ENCODE measurements around the gene PDZD2.

The PDZD2 gene

GRCh38 chr5:31944684-31945445, 305.9 kb downstream of the PDZD2 start:
- DNase-seq (ENCODE audit: low read depth), result no peak

GRCh38 chr5:31948006-31948405, 309.1 kb downstream of the PDZD2 start:
- DNase-seq (ENCODE audit: low read depth), result peak; percentile 91
- TF ChIP-seq CTCF (IDR thresholded peaks at IDR 0.05; ENCODE audit: insufficient read depth, low read depth, low read length, missing control alignments), result no peak
- H3K4me3 ChIP-seq (ENCODE audit: low read length), result no peak overlapping the region

More at GRCh38 chr5:31944684-31945445, 305.9 kb downstream of the PDZD2 start:
- no peak overlapping the region for H3K4me3 ChIP-seq (ENCODE audit: low read length)
- TF ChIP-seq CTCF (IDR thresholded peaks at IDR 0.05; ENCODE audit: insufficient read depth, low read depth, low read length, missing control alignments), result no peak

- no peak for DNase-seq (ENCODE audit: low read depth)
- no peak overlapping the region for H3K4me3 ChIP-seq (ENCODE audit: low read length)
- no peak for TF ChIP-seq CTCF (IDR thresholded peaks at IDR 0.05; ENCODE audit: insufficient read depth, low read depth, low read length, missing control alignments)
Measured at GRCh38 chr5:31952067-31952466, 313.1 kb downstream of the PDZD2 start.

- TF ChIP-seq CTCF (IDR thresholded peaks at IDR 0.05; ENCODE audit: insufficient read depth, low read depth, low read length, missing control alignments), result no peak
- H3K4me3 ChIP-seq (ENCODE audit: low read length), result no peak overlapping the region
- DNase-seq (ENCODE audit: low read depth), result no peak
Measured at GRCh38 chr5:31954091-31954490, 315.2 kb downstream of the PDZD2 start.

GRCh38 chr5:31957151-31957550, 318.2 kb downstream of the PDZD2 start:
- TF ChIP-seq CTCF (IDR thresholded peaks at IDR 0.05; ENCODE audit: insufficient read depth, low read depth, low read length, missing control alignments), result no peak

GRCh38 chr5:31962351-31962751, 323.4 kb downstream of the PDZD2 start:
- TF ChIP-seq CTCF (IDR thresholded peaks at IDR 0.05; ENCODE audit: insufficient read depth, low read depth, low read length, missing control alignments), result no peak
- H3K4me3 ChIP-seq (ENCODE audit: low read length), result no peak overlapping the region
- DNase-seq (ENCODE audit: low read depth), result no peak

More at GRCh38 chr5:31957151-31957550, 318.2 kb downstream of the PDZD2 start:
- H3K4me3 ChIP-seq (ENCODE audit: low read length), result no peak overlapping the region
- no peak for DNase-seq (ENCODE audit: low read depth)

- no peak for TF ChIP-seq CTCF (IDR thresholded peaks at IDR 0.05; ENCODE audit: insufficient read depth, low read depth, low read length, missing control alignments)
- H3K4me3 ChIP-seq (ENCODE audit: low read length), result no peak overlapping the region
- peak; percentile 40 for DNase-seq (ENCODE audit: low read depth)
Measured at GRCh38 chr5:31962871-31963307, 324.0 kb downstream of the PDZD2 start.

All from epithelial cell of esophagus (primary cell).